Coronary artery (tissue), 2 donors: Measurements from ENCODE around the gene MCCC2.
"Not testable (repeated sequence)": the region's sequence is repeated elsewhere in the genome, so short reads cannot be mapped to it uniquely, and the experiment has no call there.

Source experiments
- DNase-seq: peaks from one replicate; pipeline ENCODE4 v3.0.0-alpha.2; 2017; ENCODE audit warnings: low spot score
- H3K27ac ChIP-seq, 2 donors: fragments of 200-600 bp; sonication (generic); one replicate each; pipeline ENCODE4 v1.5.1; 2016 to 2019
- H3K4me3 ChIP-seq: fragments of 200-600 bp; sonication (generic); 2 replicates; pipeline ENCODE4 v1.5.1; 2016; ENCODE audit warnings: mild to moderate bottlenecking, moderate library complexity
- CTCF ChIP-seq: fragments of 200-600 bp; sonication (generic); IDR thresholded peaks from one replicate; pipeline ENCODE4 v1.5.1; 2019; ENCODE audit warnings: antibody characterized with exemption

Gene MCCC2

GRCh38 chr5:71573591-71573990 is 13.5 kb upstream of the MCCC2 start:
- Histone ChIP-seq H3K27ac (no peak overlapping the region), H3K4me3 (no peak overlapping the region)
- TF ChIP-seq CTCF = no peak
- DNase-seq = no peak

GRCh38 chr5:71575588-71575987 is 11.6 kb upstream of the MCCC2 start:
- not testable (repeated sequence) for DNase-seq, H3K27ac ChIP-seq, H3K4me3 ChIP-seq

GRCh38 chr5:71576241-71576640 is 10.9 kb upstream of the MCCC2 start:
- no peak for DNase-seq
- Histone ChIP-seq H3K27ac (no peak overlapping the region), H3K4me3 (no peak overlapping the region)
- no peak for TF ChIP-seq CTCF

GRCh38 chr5:71577839-71578238 is 9.3 kb upstream of the MCCC2 start:
- not testable (repeated sequence) for H3K4me3 ChIP-seq, DNase-seq, H3K27ac ChIP-seq

GRCh38 chr5:71582945-71583584 is 4.1 kb upstream of the MCCC2 start:
- H3K4me3 ChIP-seq = no peak overlapping the region
- DNase-seq = no peak
- TF ChIP-seq CTCF = no peak
- H3K27ac ChIP-seq = no peak overlapping the region

- H3K27ac ChIP-seq = peak overlapping the region; percentile 71 to 92
- H3K4me3 ChIP-seq = peak overlapping the region; percentile 96
- no peak for DNase-seq
- no peak for TF ChIP-seq CTCF
Measured at GRCh38 chr5:71586052-71586940, 844 bp upstream of the MCCC2 start.

GRCh38 chr5:71587766-71588532 is 809 bp downstream of the MCCC2 start:
- Histone ChIP-seq H3K4me3 (peak overlapping the region; percentile 96), H3K27ac (peak overlapping the region; percentile 71 to 92)
- no peak for TF ChIP-seq CTCF
- DNase-seq = no peak
